Left forelimb (tissue), 1 donor: ENCODE results near the gene ME1.

Experiments used
- DNase-seq: peaks from one replicate; pipeline ENCODE4 v3.0.0-alpha.2; 2018; ENCODE audit warnings: low spot score

The ME1 gene

GRCh38 chr6:83190626-83191025, 240.2 kb downstream of the ME1 start:
- DNase-seq: no peak

GRCh38 chr6:83188501-83188900, 242.3 kb downstream of the ME1 start:
- no peak for DNase-seq

- DNase-seq: no peak
Measured at GRCh38 chr6:83185096-83185495, 245.8 kb downstream of the ME1 start.

- DNase-seq: no peak
Measured at GRCh38 chr6:83183082-83183828, 247.6 kb downstream of the ME1 start.

GRCh38 chr6:83182114-83182513, 248.7 kb downstream of the ME1 start:
- no peak for DNase-seq

GRCh38 chr6:83180426-83180950, 250.4 kb downstream of the ME1 start:
- no peak for DNase-seq

GRCh38 chr6:83176246-83176645, 254.6 kb downstream of the ME1 start:
- DNase-seq: no peak

- DNase-seq: no peak
Measured at GRCh38 chr6:83169511-83169910, 261.3 kb downstream of the ME1 start.

- no peak for DNase-seq
Measured at GRCh38 chr6:83169106-83169505, 261.7 kb downstream of the ME1 start.

- DNase-seq: no peak
Measured at GRCh38 chr6:83168556-83168955, 262.3 kb downstream of the ME1 start.

GRCh38 chr6:83167726-83168278, 263.0 kb downstream of the ME1 start:
- no peak for DNase-seq
